GM19328 (cell line): Measurements from ENCODE around the gene SLFN11.
"Not testable (repeated sequence)": the region's sequence is repeated elsewhere in the genome, so short reads cannot be mapped to it uniquely, and the experiment has no call there.

ENCODE experiments used
- ATAC-seq: cut with Tn5 transposase; IDR thresholded peaks from one replicate; pipeline ENCODE4 v1.9.1; 2021; ENCODE audit warnings: mild to moderate bottlenecking, moderate library complexity; ENCODE audit not compliant: unreplicated experiment

SLFN11 gene

DNA sequence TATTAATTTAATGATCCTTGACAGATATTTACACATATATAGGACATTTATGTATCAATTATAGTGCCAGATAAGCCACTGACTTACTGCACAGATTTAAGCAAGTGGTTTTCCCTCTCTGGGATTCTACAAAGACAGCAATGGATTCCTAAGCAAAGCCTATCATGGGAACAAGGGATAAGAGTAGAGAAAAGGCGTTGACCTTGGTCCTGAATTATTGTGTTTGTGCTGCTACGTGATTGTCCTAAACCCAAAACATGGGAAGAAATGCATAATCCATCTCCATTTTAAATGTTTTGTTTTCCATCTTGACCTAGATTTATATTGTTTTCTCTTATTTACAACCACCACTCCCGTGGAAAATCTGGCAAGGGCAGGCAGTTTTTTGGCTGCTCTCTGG, 14.0 kb downstream of the SLFN11 start:
- no peak for ATAC-seq

DNA sequence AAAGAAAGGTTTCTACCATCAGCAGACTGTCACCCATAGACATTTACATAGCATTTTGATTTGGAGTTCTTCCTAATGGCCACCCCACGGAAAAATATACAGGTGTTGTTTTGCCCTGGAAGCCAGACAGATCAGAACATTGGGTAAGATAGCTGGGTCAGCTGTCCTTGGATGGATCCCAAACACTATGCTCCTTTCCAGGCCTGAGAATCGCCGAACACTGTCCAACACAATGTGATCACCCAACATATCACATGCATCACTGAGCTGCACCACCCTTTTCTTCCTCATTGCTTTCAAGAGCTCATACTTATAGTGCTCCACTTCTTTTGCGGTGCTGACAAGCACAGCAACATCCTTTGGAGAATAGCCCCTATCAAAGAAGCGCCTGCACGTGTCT, 21.1 kb downstream of the SLFN11 start:
- ATAC-seq = no peak

DNA sequence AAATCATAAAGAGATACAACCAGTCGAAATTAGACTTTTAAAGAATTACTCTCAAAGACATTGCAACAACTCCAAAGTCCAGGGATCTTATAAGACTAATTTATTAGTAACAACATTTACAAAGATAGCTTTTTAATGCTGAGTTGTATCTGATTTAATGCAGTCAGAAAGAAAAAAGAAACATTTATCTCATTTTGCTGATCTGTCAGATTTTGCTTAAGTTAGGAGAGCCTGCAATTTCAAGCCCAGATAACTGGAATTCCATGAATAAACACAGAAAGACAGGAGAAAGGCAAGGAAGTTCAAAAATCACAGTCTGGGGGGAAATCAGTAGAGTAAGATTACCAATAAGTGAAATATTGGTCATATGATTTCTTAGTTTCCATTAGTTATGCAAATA, 22.9 kb downstream of the SLFN11 start:
- ATAC-seq = no peak

DNA sequence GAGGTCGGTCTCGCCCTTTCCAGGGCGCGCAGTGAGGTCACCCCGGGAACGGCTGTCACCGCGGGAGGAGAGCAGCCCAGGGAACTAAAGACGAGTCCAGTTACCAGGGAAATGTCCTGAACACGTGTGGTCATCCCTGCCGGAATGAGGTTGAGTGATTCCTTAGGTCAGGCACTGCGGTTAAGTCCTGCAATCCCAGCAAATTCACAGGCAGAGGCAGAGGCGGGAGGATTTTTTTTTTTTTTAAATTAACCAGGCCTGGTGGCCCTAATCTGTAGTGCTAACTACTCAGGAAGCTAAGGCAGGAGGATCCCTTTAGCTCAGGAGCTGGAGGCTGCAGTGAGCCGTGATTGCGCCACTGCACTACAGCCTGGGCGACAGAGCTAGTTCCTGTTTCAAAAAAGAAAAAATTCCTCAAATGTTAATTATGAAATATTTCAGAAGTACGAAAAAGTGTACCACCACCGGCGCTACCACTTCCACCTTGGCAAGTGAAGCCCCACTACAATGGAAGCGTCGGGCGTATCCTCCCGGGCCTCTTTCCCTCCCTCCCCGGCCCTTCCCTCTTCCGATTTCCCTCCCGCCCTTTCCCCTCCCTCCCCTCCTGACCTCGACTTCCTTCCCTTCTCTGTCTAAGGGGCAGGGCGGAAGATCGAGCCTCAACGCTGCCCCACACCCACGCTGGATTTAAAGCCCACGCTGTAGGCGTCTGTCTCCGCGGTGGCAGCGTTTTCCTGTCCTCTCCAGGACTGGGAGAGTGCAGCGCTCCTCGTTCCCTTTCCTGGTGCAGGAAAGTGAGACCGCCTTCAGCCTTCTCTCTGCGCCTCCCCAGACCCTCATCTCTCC, 27.3 kb downstream of the SLFN11 start:
- no peak for ATAC-seq

DNA sequence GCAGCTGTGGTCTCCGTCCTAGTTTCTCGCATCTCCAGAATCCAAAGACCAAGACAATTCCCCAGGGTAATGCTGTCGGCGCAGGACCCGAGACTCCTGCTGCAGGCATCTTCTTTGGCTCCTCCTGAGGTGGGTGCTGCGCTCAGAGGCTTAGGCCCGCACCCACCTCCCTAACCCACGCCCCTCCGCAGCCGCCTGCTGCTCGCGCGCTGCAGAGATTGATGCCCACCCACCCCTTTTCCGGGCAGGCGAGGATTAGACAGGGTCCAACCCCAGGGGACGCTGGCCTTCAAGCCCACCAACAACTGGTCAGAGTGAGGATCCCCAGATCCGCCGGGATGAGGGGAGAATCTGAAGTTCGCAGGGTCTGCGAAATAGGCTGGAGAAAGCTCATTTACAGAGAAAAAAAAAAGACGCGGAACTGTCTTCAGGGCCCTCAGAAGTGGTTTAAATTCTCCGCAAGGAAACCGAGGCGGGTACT, 27.9 kb downstream of the SLFN11 start:
- no peak for ATAC-seq

DNA sequence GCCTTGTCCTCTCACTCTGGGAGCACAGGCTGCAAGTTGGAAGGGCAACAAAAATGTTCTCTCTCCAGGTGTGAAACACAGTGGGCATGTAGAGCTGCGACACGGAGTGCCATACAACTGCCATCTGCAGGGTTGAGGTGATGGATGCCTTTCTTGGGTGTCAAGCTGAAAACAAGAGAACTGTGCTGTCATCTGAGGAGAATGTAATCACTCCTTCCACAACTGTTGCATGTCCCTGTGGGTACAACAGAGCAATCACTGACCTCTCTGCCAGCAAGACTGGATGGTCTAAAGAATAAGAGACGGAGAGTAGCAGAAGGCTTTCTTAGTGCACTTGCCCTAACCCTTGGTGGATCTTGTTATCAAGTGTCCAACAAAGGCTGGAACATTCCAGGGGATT, 29.2 kb downstream of the SLFN11 start:
- no peak for ATAC-seq

DNA sequence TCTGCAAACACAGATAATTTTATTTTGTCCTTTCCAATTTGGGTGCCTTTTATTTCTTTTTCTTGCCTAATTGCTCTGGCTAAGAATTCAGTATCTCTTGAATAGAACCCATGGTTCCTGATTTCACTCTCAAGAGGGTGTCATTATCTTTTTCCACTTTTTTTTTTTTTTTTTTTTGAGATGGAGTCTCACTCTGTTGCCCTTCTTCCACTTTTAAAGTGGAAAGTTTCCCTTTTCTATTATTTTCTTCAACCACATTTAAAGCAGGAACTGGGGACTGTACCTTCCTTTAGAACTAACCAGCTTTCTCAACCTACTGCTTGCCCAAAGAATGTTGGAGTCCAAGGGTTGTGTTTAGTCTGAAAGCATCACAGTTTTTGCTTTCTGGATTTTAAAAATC, 31.1 kb downstream of the SLFN11 start:
- no peak for ATAC-seq

DNA sequence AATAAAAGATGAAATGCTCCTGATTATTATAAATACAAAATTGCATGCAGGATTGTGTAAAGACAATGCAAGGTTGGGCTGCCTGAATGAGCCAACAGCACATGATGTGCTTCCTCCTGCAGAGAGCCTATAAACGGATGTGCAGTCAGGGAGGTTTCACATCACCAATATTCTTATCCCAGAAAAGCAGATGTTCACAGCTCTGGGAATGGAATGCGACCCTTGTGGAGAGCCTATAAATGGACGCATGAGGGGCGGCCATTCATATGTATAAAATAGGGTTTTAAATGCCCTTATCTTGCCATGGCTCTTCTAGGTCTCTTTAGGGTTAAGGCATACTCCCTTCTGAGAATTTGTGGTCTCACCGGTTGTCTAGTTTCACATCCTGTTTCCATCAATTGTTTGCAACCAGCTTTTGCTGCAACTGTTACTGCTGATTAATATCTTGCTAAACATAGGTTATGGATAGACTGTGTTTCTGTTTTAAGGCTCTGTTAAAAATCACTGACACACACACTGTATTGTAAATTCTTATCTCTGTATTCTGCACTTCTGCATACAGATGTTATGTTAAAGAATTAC, 31.9 kb downstream of the SLFN11 start:
- no peak for ATAC-seq

DNA sequence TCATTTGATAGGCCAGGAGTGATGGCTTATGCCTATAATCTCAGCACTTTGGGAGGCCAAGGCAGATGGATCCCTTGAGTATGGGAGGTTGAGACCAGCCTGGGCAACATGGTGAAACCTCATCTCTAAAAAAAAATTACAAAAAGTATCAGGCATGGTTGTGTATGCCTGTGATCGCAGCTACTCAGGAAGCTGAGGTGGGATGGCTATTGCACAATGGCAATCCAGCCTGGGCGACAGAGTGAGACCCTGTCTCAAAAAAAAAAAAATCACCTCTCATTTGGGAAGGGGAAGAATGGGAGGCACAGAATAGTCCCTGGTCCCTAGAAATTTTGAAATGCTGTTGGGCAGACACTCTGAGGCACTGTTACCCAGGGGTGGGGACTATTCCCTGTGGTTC, 35.2 kb downstream of the SLFN11 start:
- ATAC-seq = no peak

DNA sequence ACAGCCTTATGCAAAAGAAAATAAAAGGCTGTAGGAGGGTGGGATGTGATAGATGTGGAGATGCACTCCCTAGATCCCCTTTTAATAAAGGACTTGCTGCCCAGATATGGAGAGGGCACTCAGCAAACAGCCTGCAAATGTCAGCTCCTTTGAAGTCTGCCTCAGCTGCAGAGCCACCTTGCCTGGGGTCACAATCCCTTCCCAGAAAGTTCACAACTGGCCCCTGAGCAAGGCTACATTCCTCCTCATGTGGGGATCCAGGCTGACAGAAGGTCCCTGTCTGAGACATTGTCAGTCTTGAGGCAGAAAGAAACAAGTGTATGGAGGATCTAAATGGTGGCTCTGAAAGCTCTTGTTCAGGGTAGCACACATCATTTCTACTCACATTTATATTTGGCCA, 36.1 kb downstream of the SLFN11 start:
- no peak for ATAC-seq

DNA sequence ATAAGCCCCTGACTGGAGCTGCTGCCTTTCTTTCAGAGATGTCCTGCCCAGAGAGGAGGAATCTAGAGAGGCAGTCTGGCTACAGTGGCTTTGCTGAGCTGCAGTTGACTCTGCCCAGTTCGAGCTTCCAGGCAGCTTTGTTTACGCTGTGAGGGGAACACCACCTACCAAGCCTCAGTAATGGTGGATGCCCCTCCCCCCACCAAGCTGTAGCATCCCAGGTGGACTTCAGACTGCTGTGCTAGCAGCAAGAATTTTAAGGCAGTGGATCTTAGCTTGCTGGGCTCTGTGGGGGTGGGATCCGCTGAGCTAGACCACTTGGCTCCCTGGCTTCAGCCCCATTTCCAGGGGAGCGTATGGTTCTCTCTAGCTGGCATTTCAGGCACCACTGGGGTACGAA, 39.8 kb downstream of the SLFN11 start:
- not testable (repeated sequence) for ATAC-seq

DNA sequence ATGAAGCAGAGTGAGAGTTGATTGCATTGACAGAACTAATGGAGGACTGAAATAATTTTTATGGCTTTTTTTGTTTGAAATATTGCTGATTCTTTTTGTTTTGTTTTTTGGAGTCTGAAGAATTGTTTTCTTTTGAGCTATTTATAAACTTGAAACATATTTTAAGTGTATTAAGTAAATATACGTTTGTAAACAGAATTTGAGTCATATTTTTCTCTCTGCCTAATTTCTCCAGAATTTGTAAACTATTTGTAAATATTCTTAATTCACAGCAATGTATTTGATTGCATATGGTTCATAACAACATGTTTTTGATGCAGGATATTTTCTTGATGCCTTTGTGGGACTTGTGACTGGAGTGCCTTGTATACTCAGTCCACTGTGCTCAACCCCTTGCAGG, 50.7 kb downstream of the SLFN11 start:
- no peak for ATAC-seq

DNA sequence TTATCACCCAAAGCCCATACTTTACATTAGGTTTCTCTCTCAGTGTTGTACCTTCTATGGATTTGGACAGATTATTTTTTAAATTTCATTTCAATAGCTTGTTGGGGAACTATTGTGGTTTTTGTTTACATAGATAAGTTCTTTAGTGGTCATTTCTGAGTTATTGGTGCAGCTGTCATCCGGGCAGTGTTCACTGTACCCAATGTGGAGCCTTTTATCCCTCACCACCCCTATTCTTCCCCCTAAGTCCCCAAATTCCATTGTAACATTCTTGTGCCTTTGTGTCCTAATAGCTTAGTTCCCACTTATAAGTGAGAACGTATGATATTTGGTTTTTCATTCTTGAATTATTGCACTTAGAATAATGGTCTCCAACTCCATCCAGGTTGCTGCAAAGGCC, 57.5 kb downstream of the SLFN11 start:
- ATAC-seq = no peak

DNA sequence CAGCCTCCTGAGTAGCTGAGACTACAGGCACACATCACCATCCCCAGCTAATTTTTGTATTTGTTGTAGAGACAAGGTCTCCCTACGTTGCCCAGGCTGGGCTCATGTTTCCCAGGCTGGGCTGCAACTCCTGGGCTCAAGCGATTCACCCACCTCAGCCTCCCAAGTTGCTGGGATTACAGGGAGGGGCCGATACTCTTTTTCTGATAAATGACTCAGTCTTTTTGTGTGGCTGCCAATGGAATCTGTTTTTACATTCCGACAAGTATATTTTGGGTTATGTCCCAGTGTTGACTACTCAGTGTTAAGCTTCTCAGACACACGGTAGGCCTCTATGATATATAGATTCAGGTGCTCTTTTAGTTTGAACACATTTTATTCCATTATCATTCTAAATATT, 58.1 kb downstream of the SLFN11 start:
- ATAC-seq = no peak

DNA sequence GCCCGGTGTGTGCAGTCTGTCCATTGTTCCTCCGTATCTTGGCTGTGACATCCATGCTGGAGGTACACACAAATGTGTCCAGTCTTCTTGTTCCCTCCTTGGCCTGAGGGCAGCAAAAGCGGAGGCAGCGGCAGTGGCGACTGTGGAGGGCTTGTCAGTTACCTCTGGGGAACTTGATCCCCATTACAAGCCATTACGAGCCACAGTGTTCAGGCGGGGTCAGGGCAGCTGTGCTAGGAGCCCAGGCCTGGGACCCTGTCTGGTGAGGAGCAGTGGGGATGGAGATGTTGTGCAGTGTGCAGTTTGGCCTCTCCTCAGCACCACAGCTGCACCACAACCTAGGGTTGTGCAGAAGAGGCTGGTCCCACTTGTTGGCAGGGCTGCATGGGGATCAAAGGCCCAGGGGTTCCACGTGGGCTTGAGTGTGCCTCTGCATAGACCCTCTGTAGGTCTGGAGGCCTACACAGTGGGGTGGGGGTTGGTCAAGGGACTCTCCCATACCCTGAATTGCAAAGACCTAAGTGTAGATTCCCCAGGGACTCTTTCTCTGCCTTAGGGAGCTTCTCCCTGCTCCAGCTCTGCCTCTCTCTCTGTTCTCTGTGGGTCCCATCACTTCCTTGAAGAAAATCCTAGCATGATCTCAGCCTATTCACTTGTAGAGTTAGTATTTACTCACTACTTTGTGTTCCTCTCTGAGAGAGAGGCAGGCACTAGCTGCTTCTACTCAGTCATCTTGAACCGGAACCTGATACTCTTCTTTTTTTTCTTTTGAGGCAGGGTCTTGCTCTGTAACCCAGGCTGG, 58.8 kb downstream of the SLFN11 start:
- no peak for ATAC-seq

DNA sequence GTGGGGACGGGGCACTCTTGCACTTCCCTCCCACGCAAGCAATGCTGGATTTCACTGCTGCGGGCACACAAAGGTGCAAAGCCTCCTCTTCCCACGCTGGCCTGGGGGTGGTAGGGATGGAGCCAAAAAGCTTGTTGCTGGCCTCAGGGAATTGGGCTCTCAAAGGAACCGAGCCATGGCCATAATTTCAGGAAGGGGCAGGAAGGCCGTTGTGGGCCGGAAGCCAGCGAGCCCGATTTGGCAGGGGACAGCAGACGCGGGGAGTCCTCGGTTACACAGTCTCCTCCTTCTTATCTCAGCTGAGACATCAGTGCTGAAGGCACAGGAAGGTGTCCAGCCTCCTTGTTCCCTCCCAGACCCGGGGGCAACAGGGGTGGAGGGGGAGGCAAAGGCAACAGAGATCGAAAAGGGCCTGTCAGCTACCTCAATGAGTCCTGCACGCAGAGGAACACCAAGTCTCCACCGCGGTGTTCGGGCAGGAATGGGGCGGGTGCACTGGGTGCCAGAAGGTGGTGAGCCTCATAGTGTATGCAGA, 59.5 kb downstream of the SLFN11 start:
- ATAC-seq = no peak

DNA sequence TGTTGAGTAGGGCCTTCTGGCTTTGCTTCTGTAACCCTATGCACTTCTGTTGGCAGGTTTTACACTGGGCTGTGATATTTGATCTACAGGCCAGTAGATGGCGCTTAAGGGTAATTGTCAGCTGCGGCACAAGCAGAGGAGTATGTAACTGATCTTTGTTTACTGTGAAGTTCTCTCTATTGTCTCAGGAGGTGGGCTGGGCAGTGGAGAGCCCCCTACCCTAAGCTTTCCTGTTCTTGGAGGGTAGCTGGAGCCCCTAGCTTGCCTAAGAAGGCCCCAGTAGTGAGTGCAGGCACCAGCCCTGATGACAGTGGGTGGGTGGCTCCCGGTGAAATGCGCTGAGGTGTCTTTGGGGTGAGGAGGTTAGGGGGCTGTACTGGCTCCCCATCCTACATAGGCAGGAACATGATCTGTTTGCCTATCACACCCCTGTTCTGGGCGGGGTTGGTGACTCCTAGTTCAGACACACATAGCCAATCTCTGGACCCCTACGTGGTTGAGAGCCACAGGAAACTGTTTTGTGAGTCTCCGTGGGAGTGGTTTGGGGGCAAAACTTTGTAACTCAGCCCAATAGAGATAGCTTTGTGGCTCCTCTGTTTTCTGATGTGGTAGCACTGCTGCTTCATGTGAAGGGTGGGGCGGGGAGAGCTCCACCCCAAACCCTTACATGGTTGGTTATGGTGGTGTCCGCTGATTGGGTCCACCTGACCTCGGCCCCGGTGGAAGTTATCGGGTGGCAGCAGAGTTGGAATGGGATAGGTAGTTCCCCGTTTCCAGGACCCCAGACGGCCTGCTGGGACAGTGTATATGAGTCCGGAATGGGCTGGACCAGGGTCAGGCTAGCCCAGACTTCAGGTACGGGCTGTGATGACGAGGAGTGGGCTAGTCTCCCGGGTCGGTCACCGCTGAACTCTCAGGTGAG, 60.4 kb downstream of the SLFN11 start:
- peak; percentile 62 for ATAC-seq

DNA sequence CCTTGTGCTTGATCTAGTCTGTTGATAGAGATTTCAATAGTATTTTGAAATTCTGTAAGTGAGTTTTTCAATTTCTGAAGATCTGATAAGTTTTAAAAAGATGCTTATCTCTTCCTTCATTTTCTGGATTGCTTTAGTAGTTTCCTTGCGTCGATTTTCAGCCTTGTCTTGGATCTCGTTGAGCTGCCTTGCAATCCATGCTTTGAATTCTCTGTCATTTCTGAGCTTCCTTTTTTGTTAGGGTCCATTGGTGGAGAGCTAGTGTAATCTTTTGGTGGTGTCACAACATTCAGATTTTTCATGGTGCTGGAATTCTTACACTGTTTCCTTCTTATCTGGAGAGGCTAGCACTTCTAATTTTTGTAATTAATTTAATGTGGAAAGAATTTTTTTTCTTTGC, 61.1 kb downstream of the SLFN11 start:
- no peak for ATAC-seq

DNA sequence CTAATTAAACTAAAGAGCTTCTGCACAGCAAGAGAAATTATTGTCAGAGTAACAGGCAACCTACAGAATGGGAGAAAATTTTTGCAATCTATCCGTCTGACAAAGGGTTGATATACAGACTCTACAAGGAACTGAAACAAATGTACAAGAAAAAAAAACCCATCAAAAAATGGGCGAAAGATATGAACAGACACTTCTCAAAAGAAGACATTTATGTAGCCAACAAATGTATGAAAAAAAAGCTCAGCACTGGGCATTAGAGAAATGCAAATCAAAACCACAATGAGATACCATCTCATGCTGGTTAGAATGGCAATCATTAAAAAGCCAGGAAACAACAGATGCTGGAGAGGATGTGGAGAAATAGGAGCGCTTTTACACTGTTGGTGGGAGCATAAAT, 64.1 kb downstream of the SLFN11 start:
- not testable (repeated sequence) for ATAC-seq
